GM23338 (cell line): Measurements from ENCODE around the gene FKRP. TPM values are rescaled to one million over a fixed set of nuclear protein-coding genes. Genes with fewer than 3 reads are reported as not detected.

ENCODE experiments used
- ATAC-seq: fragments of 200-7000 bp; cut with Tn5 transposase; 3 replicates; pipeline ENCODE4 v1.9.1; 2020
- DNase-seq: peaks from one replicate; pipeline ENCODE4 v3.0.0-alpha.2; 2015; ENCODE audit warnings: low spot score
- H2AFZ ChIP-seq: fragments of 200-600 bp; sonication (generic); 2 replicates; pipeline ENCODE4 v1.8.0; 2016; ENCODE audit warnings: antibody characterized with exemption, mild to moderate bottlenecking, moderate library complexity
- H3F3A ChIP-seq: fragments of 200-600 bp; sonication (generic); replicated peaks from 2 replicates; pipeline ENCODE4 v1.8.0; 2017; ENCODE audit warnings: antibody characterized with exemption, mixed run types, low read depth
- H3K27ac ChIP-seq: fragments of 200-600 bp; sonication (generic); 2 replicates; pipeline ENCODE4 v1.6.1; 2016; ENCODE audit warnings: low read depth
- H3K27me3 ChIP-seq: fragments of 200-600 bp; sonication (generic); 2 replicates; pipeline ENCODE4 v1.8.0; 2016; ENCODE audit warnings: mild to moderate bottlenecking, mixed run types, moderate library complexity; ENCODE audit not compliant: insufficient read depth
- H3K36me3 ChIP-seq: fragments of 200-600 bp; sonication (generic); 2 replicates; pipeline ENCODE4 v1.8.0; 2016; ENCODE audit warnings: mild to moderate bottlenecking; ENCODE audit not compliant: insufficient read depth
- H3K4me1 ChIP-seq: fragments of 200-600 bp; sonication (generic); 2 replicates; pipeline ENCODE4 v1.8.0; 2016; ENCODE audit warnings: mild to moderate bottlenecking, moderate library complexity; ENCODE audit not compliant: insufficient read depth
- H3K4me2 ChIP-seq: fragments of 200-600 bp; sonication (generic); 2 replicates; pipeline ENCODE4 v1.7.1; 2017; ENCODE audit warnings: mixed run types
- H3K4me3 ChIP-seq: fragments of 200-600 bp; sonication (generic); 2 replicates; pipeline ENCODE4 v1.6.1; 2016; ENCODE audit warnings: mixed run types
- H3K79me2 ChIP-seq: fragments of 200-600 bp; sonication (generic); replicated peaks from 2 replicates; pipeline ENCODE4 v1.8.0; 2017; ENCODE audit warnings: mild to moderate bottlenecking; ENCODE audit not compliant: insufficient read depth
- H3K9me2 ChIP-seq: fragments of 200-600 bp; sonication (generic); 2 replicates; pipeline ENCODE4 v1.8.0; 2017; ENCODE audit not compliant: insufficient read depth
- H4K20me1 ChIP-seq: fragments of 200-600 bp; sonication (generic); replicated peaks from 2 replicates; pipeline ENCODE4 v1.8.0; 2017; ENCODE audit warnings: mild to moderate bottlenecking; ENCODE audit not compliant: insufficient read depth
- H3K27ac Mint-ChIP-seq: 2 replicates; pipeline ENCODE4 v1.8.0; 2020; ENCODE audit warnings: inconsistent platforms, mild to moderate bottlenecking, moderate library complexity, mixed read lengths
- H3K27me3 Mint-ChIP-seq: 3 replicates; pipeline ENCODE4 v1.8.0; 2022; ENCODE audit warnings: low read depth, mild to moderate bottlenecking, moderate library complexity, mixed read lengths, inconsistent platforms; ENCODE audit not compliant: insufficient read depth, poor library complexity
- H3K36me3 Mint-ChIP-seq: 3 replicates; pipeline ENCODE4 v1.8.0; 2021; ENCODE audit warnings: low read depth, mild to moderate bottlenecking, inconsistent platforms, moderate library complexity, mixed read lengths
- H3K4me1 Mint-ChIP-seq: 3 replicates; pipeline ENCODE4 v1.8.0; 2020; ENCODE audit warnings: mild to moderate bottlenecking, inconsistent platforms, mixed read lengths
- H3K4me3 Mint-ChIP-seq: 3 replicates; pipeline ENCODE4 v1.8.0; 2021; ENCODE audit warnings: moderate library complexity, mild to moderate bottlenecking, inconsistent platforms, mixed read lengths
- H3K9me3 Mint-ChIP-seq: 3 replicates; pipeline ENCODE4 v1.8.0; 2020; ENCODE audit warnings: moderate library complexity, mild to moderate bottlenecking, inconsistent platforms, mixed read lengths
- CTCF ChIP-seq, 2 experiments: fragments of 200-600 bp in 1 of 2; sonication (generic) in 1 of 2; conservative IDR thresholded peaks; 2 replicates each; pipeline versions ENCODE4 v1.5.1 to v1.6.1; 2016 to 2017; ENCODE audit warnings: antibody characterized with exemption in 2 of 2, low read depth in 2 of 2, mild to moderate bottlenecking in 2 of 2, moderate library complexity in 1 of 2
- STAT1 ChIP-seq: IDR thresholded peaks from one replicate; pipeline ENCODE4 v1.6.1; 2016; ENCODE audit warnings: antibody characterized with exemption; ENCODE audit not compliant: unreplicated experiment
- ZNF331 ChIP-seq: fragments of 250-450 bp; sonication (Bioruptor Pico); IDR thresholded peaks from 2 replicates; pipeline ENCODE4 v1.5.0; 2020; ENCODE audit warnings: low read depth, mild to moderate bottlenecking, moderate library complexity
- polyA plus RNA-seq: library from polyadenylated mRNA; unstranded; fragments of >200 nt; fragmentation: Nextera tagmentation; extraction: Ambion mirVana; gene quantifications from 2 replicates; pipeline ENCODE4 v1.2.1, GENCODE V29; 2016
- total RNA-seq: library from RNA; depleted of rRNA; stranded (reverse); fragments of >200 nt; shearing (Covaris generic); gene quantifications from 2 replicates; pipeline ENCODE4 v1.2.3, GENCODE V29; 2014

FKRP gene
- total and polyA plus RNA-seq, 2 experiments from 2014 or later: 11.5 to 31.9 TPM

GRCh38 chr19:46748325-46749109 lies 2.7 kb downstream of the FKRP start:
- H3K27me3 ChIP-seq: no peaks in the 10 kb centered on the region
- H3K4me1 ChIP-seq: peaks cover 3% of the 10 kb centered on the region; the same call in 1 of the 2 replicates
- H3K27ac Mint-ChIP-seq: no peak overlapping the region; the same call in 1 of the 2 replicates
- H3K36me3 Mint-ChIP-seq: peaks cover 43% of the 10 kb centered on the region
- H3K36me3 ChIP-seq: peaks cover 4% of the 10 kb centered on the region; the same call in 1 of the 2 replicates
- no peak overlapping the region for H3K4me3 ChIP-seq
- peaks cover 25% of the 10 kb centered on the region for H3K79me2 ChIP-seq
- H3F3A ChIP-seq: 0 out of 2 replicates have a peak, but pooled peaks cover 14% of the 10 kb centered on the region
- peaks cover 24% of the 10 kb centered on the region for H3K4me1 Mint-ChIP-seq
- DNase-seq (peak; percentile 96), ATAC-seq (peak; percentile 33)
- H2AFZ ChIP-seq: no peak overlapping the region
- H3K27ac ChIP-seq: 0 out of 2 replicates have a peak overlapping the region, but pooled peaks have one; percentile 27
- peak overlapping the region; percentile 1; the same call in 2 of the 3 replicates for H3K4me3 Mint-ChIP-seq
- H3K9me3 Mint-ChIP-seq: no peaks in the 10 kb centered on the region; the same call in 2 of the 3 replicates
- no peaks in the 10 kb centered on the region for H3K9me2 ChIP-seq
- peaks cover 19% of the 10 kb centered on the region for H3K27me3 Mint-ChIP-seq
- no peak overlapping the region for H3K4me2 ChIP-seq
- TF ChIP-seq ZNF331 (no peak), CTCF (conservative IDR thresholded peaks at IDR 0.05; ENCODE audit: low read depth in 2 of 2) (peak; percentile 91 to 98)
- H4K20me1 ChIP-seq: peaks cover 21% of the 10 kb centered on the region

GRCh38 chr19:46753420-46754155 lies 7.7 kb downstream of the FKRP start:
- Histone ChIP-seq H2AFZ (no peak overlapping the region), H3K27me3 (no peaks in the 10 kb centered on the region), H3K79me2 (0 out of 2 replicates have a peak, but pooled peaks cover 2% of the 10 kb centered on the region), H3K4me3 (no peak overlapping the region), H3K4me1 (no peaks in the 10 kb centered on the region), H3K27ac (peak overlapping the region; percentile 28; the same call in 1 of the 2 replicates), H3K4me2 (no peak overlapping the region), H3F3A (0 out of 2 replicates have a peak, but pooled peaks cover 10% of the 10 kb centered on the region), H3K36me3 (peaks cover 4% of the 10 kb centered on the region; the same call in 1 of the 2 replicates), H4K20me1 (no peaks in the 10 kb centered on the region; the same call in 1 of the 2 replicates), H3K9me2 (no peaks in the 10 kb centered on the region)
- Mint-ChIP-seq H3K4me3 (no peak overlapping the region; the same call in 2 of the 3 replicates), H3K36me3 (peaks cover 59% of the 10 kb centered on the region), H3K27ac (no peak overlapping the region), H3K27me3 (peaks cover 9% of the 10 kb centered on the region), H3K9me3 (no peaks in the 10 kb centered on the region), H3K4me1 (peaks cover 1% of the 10 kb centered on the region; the same call in 2 of the 3 replicates)
- TF ChIP-seq CTCF (conservative IDR thresholded peaks at IDR 0.05; ENCODE audit: low read depth in 2 of 2) (peak; percentile 70 to 87), STAT1 (no peak)
- ATAC-seq (peak; percentile 67), DNase-seq (peak; percentile 87)
